HG03575 (cell line): ENCODE measurements around the gene COL1A1.

Experiments used
- ATAC-seq: cut with Tn5 transposase; IDR thresholded peaks from one replicate; pipeline ENCODE4 v1.9.1; 2021; ENCODE audit not compliant: unreplicated experiment, insufficient number of reproducible peaks, low FRiP score; ENCODE audit errors: extremely low read depth

COL1A1 gene

DNA sequence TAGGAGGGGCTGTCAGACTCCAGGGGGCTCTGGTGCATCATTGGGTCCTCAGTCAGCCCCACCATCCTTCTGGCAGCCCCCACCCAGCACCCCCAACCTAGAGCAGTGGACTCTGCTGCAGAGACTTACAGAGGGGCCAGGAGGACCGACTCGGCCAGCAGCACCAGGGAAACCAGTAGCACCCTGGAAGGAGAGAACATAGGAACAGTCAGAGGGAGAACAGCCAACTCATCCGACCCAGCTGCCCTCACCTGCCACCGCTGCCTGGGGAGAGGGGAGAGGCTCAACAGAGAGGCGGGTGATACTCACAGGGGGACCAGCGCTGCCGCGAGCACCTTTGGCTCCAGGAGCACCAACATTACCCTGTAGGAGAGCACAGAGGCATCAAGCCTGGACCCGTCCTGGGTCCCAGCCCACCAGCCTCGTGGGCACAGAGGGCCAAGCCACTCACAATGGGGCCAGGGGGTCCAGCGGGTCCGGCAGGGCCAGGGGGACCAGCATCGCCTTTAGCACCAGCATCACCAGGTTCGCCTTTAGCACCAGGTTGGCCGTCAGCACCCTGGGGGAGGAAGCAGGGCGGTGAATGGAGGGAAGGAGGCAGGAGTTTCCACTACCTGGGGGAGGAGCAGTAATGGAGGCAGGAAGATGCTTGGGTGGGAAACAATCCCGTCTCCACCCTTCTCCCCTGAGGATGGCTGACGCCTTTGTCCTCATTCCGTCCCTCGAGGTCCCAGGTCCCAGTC, 11.7 kb downstream of the COL1A1 start:
- no peak for ATAC-seq

DNA sequence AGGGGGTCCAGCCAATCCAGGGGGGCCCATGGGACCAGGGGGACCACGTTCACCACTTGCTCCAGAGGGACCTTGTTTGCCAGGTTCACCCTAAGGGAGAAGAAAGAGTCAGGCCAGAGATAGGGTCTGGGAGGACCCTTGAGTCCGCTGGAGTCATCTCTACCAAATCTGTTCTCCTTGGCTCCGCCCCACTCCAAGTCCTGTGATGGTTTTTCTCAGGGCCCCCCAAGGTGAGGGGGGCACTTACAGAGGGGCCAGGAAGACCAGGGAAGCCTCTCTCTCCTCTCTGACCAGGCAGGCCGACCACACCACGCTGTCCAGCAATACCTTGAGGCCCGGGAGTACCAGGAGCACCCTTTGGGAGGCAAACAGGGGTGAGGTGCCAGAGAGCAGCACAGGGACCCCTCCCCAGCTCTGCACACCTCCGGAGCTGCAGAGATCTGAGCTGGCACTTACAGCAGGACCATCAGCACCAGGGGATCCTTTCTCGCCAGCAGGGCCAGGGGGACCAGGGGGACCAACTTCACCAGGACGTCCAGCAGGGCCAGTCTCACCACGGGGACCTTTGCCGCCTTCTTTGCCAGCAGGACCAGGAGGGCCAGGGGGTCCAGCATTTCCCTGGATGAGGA, 12.4 kb downstream of the COL1A1 start:
- ATAC-seq = no peak

DNA sequence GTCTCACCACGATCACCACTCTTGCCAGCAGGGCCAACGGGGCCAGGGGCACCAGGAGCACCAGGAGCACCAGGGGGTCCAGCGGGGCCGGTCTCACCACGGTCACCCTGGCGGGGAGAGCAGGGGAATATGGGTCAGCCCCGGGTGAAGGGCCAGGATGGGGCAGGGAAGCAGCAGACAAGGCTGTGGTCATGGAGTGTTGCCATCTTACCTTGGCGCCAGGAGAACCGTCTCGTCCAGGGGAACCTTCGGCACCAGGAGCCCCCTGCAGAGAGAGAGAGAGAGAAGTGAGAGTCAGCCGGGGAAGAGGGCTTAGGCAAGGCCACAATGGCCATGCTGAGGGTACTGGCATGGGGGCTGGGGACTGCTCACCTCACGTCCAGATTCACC, 12.9 kb downstream of the COL1A1 start:
- no peak for ATAC-seq

DNA sequence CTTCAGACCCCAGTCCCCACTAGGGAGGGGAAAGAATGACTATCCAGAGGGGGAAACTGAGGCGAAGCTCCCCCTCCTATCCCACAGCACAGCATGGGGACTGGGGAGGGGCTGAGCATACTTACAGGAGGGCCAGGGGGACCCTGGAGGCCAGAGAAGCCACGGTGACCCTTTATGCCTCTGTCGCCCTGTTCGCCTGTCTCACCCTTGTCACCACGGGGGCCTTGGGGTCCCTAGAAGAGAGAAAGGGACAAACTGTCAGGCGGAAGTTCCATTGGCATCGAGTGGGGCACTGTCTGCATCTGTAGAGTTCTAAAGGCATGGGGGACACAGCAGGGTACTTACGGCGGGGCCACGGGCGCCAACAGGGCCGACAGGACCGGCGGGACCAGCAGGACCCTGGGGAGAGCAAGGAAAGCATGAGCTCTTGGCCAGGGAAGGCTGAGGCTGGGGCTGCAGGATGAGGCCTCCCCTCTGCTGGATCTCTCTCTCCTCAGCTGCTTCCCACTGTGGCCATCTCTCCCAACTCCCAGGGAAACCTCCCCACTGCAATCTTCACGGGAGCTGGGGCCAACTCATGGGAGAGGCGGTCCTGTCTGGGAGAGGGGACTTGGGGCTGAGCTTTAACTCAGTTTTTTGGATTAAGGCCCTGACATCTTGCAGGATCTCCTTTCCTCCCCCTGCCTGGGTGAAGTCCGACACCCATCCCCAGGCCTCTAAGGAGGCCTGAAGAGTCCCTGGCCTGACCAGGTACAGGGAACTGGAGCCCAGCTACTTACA, 13.5 kb downstream of the COL1A1 start:
- ATAC-seq = no peak

DNA sequence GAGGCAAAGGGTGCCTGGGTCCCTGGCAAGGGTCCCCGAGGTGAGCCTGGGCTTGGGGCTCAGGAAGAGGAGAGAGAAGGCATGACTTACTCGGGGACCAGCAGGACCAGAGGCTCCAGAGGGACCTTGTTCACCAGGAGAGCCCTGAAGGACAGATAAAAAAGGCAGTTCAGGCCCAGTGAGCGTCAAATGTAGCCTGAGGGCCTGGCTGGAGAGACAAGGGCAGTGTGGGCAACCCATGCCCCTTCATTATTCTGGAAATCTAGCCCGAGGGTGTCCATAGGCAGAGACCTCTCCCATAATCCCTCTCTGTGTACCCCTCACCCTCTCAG, 14.1 kb downstream of the COL1A1 start:
- ATAC-seq = no peak

DNA sequence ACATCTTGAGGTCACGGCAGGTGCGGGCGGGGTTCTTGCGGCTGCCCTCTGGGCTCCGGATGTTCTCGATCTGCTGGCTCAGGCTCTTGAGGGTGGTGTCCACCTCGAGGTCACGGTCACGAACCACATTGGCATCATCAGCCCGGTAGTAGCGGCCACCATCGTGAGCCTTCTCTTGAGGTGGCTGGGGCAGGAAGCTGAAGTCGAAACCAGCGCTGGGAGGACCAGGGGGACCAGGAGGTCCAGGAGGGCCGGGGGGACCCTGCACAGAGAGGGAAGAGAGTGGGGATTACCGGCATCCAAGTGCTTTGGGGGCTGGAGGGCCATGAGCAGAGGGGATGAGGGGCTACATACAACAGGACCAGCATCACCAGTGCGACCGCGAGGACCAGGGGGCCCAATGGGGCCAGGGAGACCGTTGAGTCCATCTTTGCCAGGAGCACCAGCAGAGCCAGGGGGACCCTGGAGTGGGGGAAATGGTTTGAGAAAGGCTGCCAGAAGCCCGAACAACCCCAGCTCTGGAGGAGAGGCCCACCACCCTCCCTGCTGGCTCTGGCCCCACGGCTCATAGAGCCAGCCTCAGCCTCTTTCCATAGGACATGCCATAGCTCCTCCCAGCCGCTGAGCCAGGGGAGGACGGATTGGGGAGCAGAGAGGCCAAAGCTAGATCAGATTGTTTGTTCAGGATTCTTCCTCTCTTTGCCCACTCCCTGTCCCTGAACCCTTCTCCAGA, 14.6 kb downstream of the COL1A1 start:
- ATAC-seq = no peak

DNA sequence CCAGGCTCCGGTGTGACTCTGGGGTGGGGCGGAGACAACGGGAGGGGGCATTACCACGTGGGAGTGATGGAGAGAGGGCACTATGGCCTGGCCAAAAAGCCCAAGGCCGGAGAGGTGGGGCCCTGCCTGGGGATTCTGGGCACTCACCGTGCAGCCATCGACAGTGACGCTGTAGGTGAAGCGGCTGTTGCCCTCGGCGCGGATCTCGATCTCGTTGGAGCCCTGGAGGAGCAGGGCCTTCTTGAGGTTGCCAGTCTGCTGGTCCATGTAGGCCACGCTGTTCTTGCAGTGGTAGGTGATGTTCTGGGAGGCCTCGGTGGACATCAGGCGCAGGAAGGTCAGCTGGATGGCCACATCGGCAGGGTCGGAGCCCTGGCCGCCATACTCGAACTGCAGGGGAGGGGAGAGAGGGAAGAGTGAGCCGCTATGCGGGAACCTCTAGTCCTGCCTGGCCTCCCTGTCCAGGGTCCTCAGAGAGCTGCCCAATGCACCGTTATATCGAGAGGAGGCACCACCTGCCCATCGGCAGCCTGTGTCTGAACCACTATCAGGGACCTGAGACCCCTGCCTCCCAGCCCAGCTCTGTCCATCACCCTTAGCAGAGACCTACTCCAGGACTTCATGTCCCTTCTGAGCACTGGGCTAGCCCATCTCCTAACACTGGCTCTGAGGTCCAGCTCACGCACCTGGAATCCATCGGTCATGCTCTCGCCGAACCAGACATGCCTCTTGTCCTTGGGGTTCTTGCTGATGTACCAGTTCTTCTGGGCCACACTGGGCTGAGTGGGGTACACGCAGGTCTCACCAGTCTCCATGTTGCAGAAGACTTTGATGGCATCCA, 15.6 kb downstream of the COL1A1 start:
- ATAC-seq = no peak

DNA sequence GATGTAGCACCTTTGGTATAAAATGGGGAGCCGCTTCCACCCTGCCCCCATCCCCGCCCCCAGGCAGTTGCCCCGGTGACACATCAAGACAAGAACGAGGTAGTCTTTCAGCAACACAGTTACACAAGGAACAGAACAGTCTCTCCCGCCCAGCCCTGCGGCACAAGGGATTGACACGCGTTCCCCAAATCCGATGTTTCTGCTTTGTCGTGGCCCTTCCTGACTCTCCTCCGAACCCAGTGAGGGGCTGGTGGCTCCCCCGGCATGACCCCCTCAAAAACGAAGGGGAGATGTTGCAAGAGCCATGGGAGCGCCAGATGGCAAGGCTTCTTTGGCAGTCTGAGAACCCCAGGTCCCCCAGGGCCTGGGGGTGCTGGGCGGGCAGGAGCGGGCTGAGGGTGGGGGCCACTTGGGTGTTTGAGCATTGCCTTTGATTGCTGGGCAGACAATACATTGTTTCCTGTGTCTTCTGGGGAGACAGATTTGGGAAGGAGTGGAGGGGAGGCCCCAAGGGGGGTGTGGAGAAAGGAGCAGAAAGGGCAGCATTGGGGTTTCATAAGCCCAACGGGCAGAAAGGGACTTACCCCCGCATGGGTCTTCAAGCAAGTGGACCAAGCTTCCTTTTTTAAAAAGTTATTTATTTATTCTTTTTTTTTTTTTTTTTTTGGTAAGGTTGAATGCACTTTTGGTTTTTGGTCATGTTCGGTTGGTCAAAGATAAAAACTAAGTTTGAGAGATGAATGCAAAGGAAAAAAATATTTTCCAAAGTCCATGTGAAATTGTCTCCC, 16.6 kb downstream of the COL1A1 start:
- no peak for ATAC-seq

DNA sequence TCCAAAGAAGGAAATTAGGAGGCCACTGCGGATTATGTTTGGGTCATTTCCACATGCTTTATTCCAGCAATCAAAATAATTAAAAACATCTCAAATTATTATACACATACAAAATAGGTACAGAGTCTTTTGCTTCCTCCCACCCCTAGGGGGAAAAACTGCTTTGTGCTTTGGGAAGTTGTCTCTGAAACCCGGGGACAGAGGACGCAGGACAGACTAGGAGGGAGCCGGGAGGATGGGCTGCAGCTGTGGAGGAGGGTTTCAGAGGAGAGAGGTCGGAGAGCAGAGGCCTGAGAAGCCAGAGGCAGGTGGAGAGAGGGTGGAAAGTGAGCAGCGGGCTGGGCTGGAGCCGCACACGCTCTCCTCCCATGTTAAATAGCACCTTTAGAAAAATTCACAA, 17.4 kb downstream of the COL1A1 start:
- ATAC-seq = no peak

DNA sequence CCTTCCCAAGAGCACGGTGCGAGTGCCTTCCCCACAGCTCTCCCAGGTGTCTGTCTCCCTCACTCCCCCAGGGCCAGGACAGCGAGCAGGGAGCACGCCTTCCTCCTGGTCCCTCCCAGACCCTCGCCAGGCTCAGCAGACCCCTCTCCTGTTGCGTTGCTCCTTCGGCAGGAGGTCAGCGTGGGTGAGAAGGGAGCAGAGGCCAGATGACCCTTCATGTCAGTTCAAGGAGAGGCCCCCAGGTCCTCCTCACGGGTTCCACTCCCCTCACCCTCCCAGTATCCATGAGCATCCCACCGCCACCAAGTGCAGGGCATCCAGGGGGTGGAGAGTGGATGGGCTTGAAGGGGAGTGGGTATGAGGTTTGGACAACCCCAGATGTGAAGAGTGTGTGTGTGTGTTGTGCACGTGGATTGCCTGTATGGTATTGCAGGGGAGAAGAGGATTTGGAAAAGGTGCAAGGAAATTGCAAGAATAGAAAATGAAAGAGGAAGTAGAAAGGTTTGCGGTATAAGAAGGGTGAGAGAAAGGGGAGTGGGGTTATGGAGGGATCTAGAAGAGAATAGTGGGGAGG, 17.9 kb downstream of the COL1A1 start:
- ATAC-seq = no peak

DNA sequence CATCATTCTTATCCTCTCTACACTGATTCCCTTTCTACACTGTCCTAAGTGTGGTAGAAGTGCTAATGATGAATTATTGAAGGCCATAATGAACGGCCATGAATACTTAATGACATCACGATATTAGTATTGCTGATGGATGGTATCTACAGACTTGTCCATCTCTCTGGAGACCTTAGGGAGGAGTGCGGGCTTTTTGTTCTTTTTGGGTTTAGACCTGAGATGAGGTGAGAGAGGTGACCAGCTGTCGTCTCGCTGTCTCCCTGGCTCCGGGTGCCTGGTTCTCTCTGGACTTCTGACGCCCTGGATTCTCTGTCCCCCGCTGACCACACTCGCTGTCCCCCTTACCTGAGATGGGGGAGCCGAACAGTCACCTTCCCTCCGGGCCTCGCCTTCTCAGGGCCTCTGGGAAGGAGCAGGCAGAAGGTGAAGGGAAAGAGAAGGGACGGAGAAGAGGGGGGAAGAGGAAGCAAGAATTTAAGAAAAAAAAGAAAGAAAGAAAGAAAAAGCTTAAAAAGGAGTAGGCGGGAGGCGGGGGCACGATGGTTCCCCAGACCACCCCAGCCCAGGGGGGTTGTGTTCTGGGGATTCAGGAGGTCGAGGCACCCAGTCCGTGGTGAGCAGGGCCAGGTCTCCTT, 18.5 kb downstream of the COL1A1 start:
- ATAC-seq = no peak

DNA sequence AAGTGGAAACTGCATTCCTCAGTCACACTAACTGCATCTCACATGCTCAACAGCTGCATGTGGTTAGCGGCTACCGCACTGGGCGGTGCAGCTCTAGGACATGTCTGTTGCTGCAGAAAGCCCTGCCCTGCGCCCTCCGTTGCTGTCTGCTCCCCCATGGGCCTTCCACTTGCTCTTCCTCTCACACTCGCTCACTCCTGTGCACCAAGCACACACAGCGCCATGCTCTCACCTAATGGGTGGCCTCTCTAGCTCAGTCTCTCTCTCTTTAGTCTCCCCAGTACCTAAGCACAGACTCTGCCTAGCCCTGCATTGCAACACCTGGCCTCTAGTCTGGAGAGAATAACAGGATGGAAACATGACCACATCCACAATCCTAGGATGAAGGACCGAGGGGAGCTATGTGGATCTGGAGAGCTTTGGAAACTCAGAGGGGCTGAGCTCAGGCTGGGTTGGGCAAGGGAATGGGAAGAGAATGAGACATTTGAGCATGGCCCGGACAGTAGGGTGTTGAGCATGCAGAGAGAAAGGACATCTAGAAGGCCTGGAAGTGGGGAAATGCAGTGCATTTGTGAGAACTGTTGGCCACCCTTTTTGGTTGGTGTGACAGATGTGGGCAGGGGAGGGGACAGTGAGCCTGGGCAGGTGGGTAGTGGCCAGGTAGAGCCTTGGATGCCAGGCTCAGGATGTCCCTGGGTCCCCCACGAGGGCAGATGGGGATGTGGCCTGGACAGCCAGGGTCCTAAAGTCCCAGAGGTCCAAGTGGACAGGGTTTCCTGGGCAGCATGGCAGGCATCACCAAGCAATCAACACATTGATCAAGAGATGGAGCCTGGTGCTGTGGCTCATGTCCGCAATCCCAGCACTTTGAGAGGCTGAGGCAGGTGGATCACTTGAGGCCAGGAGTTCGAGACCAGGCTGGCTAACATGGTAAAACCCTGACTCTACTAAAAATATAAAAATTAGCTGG, 19.6 kb downstream of the COL1A1 start:
- ATAC-seq = no peak

DNA sequence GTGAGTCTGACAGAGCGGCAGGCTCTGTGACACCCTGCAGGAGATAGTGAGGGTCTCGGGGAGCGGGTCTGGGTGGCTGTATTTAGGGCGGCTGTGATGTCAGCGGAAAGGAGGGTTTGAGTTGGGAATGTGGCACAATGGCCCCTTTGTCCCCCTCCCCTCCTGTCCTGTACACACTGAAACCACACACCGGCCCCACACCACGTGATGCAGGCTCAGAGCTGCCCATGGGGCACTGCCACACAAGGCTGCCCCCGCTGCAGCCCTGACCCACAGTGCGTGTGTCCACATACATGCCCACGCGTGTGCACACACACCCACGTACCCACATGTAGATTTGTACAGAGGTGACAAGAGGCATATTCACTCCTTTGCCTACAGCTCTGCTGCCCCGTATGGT, 20.3 kb downstream of the COL1A1 start:
- ATAC-seq = no peak

DNA sequence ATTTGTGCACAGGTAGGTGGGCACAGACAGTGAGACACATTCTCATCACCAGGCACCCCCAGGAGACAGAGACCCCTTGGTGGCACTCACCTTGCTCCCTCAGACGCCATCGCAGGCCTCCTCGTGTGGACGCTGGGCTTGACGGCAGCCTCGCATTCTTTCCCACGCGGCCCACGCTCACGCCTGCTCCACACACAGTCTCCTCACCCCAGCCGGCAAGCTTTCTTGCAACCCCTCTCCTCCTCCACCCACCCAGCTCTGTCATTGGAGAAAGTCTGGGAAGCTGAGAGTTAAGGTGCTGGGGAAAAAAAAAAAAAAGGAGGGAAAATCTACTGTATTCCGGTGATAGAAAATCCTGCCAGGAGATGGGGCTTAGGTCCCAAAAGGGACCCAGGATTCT, 20.8 kb downstream of the COL1A1 start:
- no peak for ATAC-seq

DNA sequence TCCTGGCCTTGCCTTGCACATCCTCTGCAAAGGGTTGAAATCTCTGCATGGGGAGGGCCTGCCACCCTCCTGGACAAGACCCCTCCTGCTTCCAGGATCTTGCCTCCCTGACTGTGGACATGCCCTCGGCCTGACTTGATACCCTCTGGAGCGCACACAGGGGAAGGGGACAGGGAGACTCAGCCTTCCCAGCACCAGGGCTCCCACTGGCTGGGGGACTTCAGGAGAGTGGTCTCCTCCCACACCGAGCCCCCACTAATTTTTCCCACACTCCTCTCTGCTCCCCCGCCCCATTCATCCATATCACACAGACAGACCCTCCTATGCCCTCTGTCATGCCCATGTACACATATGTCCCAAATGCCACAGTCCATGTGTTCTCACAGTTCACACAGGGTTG, 21.3 kb downstream of the COL1A1 start:
- no peak for ATAC-seq
